ENCODE results near the gene A2M.
"Not testable (repeated sequence)": the region's sequence is repeated elsewhere in the genome, so short reads cannot be mapped to it uniquely, and the experiment has no call there.

Gene A2M

DNA sequence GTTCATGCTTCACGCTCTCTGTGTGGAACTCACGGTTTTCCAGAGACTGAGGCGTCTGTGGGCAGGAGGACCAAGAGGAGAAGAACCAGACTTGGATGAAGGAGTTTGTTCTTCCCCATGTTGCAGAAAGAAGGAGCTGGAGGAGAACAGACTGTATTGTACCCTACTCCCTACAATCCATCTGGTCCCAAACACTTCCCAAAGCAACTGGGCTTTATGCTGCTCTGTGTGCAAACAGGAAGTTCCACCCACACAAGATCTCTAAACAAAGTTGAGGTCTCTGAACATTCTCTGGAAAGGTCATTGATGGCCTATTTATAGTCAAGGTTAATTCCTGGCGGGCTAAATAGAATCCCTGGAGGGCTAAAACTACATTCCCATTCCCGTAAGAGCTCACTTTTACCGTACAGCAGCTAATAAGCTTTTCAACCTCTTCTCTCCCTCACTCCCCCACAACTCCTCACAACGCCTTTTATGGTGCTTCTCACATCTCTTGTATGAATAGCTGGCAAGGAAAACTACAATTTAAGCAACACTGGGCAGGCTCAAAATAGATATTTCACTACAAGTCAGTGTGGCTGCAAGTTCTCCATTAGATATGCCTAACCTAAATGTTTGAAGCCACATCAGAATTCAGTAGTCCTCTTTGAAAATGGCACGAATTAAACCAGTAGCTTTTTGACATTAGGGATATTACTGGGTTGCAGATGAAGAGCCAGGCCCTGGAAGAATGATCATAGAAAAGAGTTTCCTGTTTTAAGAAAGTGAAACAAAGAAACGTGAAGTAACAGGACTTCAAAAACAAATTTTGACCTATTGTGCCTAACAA, at the start of gene A2M:
Gene A2M, minus strand, starts transcription at position 189 of the 829 bp plus-strand sequence. Its CDS starts 70 bp downstream, at position 119.
- peak; percentile 13 for DNase-seq

GRCh38 chr12:9163392-9163791, 47.7 kb upstream of the A2M start:
- DNase-seq: no peak

GRCh38 chr12:9156119-9156518, 40.4 kb upstream of the A2M start:
- no peak for DNase-seq

GRCh38 chr12:9149372-9149771, 33.7 kb upstream of the A2M start:
- no peak for DNase-seq

DNA sequence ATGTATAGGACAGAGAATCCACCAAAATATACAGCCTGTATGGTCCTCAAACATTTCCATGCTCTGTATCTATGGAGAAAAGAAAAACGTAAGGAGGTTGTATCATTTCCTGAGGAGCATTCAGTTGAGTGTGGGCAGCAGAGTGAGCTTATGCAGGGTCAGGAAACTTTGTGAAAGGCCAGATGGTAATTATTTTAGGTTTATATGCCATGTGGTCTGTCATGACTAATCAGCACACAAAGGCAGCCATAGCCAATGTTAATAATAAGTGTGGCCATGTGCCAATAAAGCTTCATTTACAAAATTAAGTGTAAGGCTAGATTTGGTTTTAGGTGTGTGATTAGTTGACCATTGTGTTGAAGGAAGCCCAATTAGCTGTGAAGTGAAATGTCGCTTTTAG, 33.2 kb upstream of the A2M start:
- DNase-seq: no peak

DNA sequence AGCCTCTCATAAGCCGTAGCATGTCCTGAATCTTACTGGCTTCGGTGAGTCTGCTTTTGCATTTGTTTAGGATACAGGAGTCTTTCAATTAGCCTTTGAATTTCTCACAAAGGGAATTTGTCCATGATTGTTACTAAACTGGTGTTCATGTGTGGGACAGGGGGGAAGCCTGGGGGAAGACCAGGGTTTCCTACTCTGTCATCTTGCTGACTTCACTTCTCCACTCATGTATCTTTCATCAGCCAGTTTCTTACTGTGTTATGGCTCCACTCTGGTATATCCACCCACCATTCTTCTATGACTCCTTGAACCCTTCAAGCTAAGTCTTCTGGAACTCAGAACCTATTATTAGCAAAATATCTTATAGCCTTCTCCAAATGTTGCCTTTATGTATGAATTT, 31.7 kb upstream of the A2M start:
- no peak for DNase-seq

DNA sequence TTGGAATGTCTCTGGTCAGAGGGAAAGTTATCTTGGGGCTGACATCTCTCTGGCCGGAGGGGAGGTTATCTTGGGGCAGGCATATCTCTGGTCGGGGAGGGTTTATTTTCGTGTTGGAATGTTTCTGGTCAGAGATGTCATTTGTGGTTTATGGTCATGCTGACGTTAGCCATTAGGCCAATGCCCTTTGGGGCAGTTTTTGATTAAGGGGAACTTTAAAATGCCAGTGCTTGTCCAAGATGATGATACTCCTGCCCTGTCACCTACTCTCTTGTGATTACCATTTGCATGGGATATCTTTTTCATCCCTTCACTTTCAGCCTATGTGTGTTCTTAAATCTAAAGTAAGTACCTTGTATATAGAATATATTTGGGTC, 29.0 kb upstream of the A2M start:
- no peak for DNase-seq

- DNase-seq: no peak
Measured at GRCh38 chr12:9143929-9144729, 28.4 kb upstream of the A2M start.

- DNase-seq: no peak
Measured at GRCh38 chr12:9143137-9143536, 27.4 kb upstream of the A2M start.

GRCh38 chr12:9139588-9140290, 24.0 kb upstream of the A2M start:
- not testable (repeated sequence) for DNase-seq

GRCh38 chr12:9135903-9136310, 20.2 kb upstream of the A2M start:
- DNase-seq: no peak

DNA sequence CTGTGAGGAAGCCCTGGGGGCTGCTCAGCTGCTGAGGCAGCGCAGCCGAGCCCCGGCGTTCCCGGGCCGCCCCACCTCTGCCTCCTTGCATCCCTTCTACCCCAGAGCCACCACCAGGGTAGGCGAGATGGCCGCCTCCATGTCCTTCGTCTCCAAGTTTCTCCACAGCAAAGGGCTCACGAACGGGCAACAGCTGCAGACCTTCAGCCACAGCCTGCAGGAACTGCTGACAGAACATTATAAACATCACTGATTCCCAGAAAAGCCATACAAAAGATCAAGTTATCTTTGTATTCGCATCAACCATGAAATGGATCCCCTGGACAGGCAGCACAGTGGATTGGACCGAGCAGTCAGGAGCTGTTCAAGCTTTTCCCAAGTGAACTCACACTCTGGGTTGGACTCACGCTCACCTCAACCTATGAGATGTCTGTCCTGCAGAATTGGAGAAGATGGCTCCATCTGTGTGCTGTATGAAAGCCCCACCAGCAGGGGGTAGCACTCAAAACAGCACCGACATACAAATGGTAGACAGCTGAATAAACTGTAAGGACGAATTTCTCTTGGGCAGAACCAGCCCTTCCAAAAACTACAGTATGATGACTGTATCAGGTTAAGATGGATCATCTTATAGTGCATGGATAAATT, 19.4 kb upstream of the A2M start:
- DNase-seq: peak; percentile 1

- peak; percentile 7 for DNase-seq
Measured at GRCh38 chr12:9133216-9133916, 17.6 kb upstream of the A2M start.

GRCh38 chr12:9132008-9132535, 16.4 kb upstream of the A2M start:
- peak; percentile 4 for DNase-seq

DNA sequence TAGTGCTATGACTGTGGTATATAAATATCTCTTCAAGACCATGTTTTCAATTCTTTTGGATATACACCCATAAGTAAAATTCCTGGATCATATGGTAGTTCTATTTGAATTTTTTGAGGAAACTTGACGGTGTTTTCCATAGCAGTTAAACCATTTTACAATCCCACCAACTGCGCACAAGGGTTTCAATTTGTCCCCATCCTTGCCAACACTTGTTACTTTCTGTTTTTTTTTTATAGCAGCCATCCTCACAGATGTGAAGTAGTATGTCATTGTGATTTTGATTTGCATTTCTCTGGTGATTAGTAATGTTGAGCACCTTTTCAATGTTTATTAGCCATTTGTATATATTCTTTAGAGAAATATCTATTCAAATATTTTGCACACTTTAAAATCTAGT, 14.5 kb upstream of the A2M start:
- DNase-seq: no peak

- no peak for DNase-seq
Measured at GRCh38 chr12:9127936-9128663, 12.4 kb upstream of the A2M start.

DNA sequence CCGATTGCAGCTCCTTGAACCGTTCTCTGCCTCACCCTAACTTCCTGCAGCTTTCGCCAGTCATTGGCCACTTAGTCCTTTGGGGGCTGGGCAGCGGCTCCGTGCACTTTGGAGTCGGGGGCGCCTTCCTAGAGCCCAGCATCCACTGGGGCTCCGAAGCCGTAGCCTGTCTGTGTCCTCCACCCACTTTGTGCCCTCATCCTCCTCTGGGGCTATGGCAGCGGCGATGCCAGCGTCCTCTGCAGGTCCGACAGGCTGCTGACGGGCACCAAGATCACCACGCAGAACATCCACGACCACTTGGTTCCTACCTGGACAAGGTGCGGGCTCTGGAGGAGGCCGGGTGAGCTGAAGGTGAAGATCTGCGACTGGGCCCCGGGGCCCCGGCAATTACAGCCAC, 11.8 kb upstream of the A2M start:
- DNase-seq: no peak

- DNase-seq: no peak
Measured at GRCh38 chr12:9124383-9125031, 8.8 kb upstream of the A2M start.

- DNase-seq: no peak
Measured at GRCh38 chr12:9123781-9124382, 8.2 kb upstream of the A2M start.

DNA sequence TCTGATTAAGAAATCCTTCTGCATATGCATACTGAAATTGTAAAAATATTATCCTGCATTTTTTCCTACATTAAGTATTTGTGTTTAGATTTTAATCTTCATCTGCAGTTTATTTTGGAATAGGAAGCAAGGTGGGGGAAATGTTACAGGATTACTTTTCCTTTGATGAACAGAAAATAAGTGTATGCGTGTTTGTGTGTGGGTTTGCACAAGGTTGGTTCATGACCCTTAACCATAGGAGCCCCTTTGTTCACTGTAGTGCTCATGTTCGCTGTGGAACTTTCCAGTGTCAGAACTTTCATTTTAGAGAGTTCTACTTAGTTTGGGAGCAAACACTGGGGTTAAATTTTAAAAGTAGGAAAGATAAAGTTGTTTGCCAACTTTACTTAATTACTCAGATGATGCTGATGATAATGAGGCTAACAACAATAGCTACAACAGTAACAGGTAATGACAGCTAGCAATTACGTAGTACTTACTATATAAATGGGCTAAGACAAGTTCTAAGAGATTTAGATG, 6.4 kb upstream of the A2M start:
- DNase-seq: no peak
